CD4-positive, alpha-beta T cell treated with Interleukin-10 for 1 hour (primary cell): ENCODE measurements around the gene ADSL.
"Not testable (repeated sequence)": the region's sequence is repeated elsewhere in the genome, so short reads cannot be mapped to it uniquely, and the experiment has no call there.

Source experiments
- DNase-seq: peaks from one replicate; pipeline ENCODE4 v3.0.0-alpha.2; 2020

ADSL gene

GRCh38 chr22:40346185-40347118, at the start of gene ADSL:
Gene ADSL, plus strand, starts transcription at chr22:40346500. Its CDS starts 59 bp downstream, at chr22:40346559.
- DNase-seq: peak; percentile 85

DNA sequence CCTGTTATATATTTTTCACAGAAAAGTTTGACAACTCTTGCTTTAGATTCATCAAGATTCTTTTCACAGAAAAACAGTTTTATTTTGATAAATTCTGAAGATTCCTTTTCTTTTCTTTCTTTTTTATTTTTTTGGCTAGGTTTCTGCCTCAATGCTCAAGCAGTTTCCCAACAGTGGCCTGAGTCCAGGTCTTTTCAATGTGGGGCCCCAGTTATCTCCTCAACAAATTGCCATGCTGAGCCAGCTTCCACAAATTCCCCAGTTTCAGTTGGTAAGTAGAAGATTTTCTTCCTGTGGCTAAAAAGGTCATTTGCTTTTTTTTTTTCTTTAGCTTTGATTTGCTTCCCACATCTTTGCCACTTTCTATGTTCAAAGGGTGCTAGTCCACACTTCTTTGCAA, 46.0 kb upstream of the ADSL start:
- no peak for DNase-seq

GRCh38 chr22:40300884-40301672, 45.2 kb upstream of the ADSL start:
- DNase-seq: no peak

- no peak for DNase-seq
These were observed 44.2 kb upstream of the ADSL start for GRCh38 chr22:40302149-40302548.

DNA sequence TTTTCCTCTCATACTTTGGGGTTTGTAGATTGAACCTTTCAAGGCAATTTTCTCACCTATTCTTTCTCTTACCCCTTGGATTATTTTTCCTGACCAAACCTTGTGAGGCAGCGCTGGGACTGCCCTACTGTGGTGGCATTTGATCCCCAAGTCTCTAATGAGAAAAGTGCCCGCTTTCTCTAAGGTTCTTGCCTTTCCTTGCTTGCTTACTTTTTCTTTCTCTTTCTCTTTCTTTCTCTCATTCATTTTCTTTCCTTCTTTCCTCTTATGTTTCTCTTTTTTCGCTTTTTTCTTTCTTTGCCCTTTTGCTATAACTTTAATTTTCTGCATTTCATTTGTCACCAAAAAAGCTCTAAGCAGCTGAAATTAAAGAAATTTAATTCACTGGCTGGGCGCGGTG, 40.7 kb upstream of the ADSL start:
- DNase-seq: no peak

GRCh38 chr22:40308999-40309573, 37.2 kb upstream of the ADSL start:
- no peak for DNase-seq

DNA sequence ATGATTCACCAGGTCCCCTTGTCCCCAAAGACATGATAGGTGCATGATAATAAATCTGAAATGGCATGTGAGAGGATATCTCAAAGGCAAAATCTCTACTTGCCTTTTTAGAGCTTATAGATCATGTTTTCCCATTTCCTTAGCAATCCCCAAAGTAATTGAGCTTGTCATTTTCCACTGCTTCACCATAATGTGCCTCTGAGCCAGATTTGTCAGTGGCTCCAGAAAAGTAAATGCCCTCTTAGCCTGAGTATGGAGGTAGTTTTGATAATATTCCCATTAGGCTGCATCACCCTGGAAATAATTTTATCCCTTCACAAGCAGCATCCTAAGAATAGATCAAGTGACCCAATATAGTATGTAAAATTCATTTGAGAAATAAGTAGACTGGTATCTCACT, 36.7 kb upstream of the ADSL start:
- no peak for DNase-seq

GRCh38 chr22:40310081-40310767, 36.1 kb upstream of the ADSL start:
- DNase-seq: no peak

DNA sequence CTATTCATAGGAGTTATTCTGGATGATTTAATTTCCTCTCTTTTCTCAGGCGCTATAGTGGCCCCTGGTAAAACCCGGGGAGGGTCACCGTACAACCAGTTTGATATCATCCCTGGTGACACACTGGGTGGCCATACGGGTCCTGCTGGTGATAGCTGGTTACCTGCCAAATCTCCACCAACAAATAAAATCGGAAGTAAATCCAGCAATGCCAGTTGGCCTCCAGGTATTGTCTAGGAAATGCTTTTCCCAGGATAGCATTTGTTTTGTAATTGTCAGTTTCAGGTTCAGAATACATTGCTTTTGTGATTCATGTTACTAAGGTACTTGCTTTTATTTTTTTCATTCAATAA, 35.6 kb upstream of the ADSL start:
- DNase-seq: no peak

GRCh38 chr22:40311646-40312045, 34.7 kb upstream of the ADSL start:
- not testable (repeated sequence) for DNase-seq

- DNase-seq: no peak
These were observed 34.2 kb upstream of the ADSL start for GRCh38 chr22:40312050-40312449.

DNA sequence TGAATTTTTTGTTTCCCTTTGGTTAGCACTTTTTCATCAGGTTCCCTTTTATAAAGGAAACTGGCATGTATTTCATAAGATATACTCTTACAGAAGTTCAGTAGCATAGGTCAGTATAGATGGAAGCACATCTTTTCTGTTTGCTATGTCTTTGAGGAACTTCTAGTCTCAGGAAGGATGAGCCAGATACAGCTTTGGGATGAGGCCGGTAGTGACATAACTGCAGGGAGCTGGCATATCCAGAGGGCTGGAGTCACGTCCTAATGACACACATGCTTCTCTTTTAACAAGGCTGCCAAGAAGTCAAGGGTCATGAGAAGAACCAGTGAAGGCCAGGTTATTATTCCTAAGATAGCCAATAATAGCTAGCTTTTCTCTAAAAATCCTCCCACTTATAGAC, 33.3 kb upstream of the ADSL start:
- no peak for DNase-seq

GRCh38 chr22:40314041-40314440, 32.3 kb upstream of the ADSL start:
- no peak for DNase-seq

- no peak for DNase-seq
These were observed 25.6 kb upstream of the ADSL start for GRCh38 chr22:40320687-40321086.

- DNase-seq: no peak
These were observed 24.3 kb upstream of the ADSL start for GRCh38 chr22:40322021-40322420.

GRCh38 chr22:40322818-40323447, 23.4 kb upstream of the ADSL start:
- no peak for DNase-seq

DNA sequence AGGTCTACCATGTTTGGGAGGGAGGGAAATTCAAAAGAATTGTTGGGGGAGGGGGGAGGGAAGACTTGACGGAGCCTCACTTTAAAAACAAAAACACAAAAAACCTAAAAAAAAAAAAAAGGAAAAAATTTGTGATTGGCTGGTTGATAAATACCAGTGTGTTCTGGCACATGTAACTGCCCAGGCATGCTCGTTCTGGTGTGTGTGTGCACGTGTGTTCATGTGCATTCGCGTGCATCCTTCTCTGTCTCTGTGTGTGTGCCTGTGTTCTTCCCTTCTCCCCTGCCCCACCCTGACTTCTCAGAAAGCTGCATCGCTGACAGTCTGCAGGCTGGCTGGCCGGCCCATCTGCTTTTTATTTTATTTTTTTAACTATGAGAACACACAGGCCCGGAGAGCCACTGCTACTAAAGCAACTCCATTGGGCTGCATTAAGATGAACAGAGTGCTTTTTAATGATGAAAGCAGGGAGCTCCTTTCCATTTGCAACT, 22.6 kb upstream of the ADSL start:
- DNase-seq: peak; percentile 48

- DNase-seq: peak; percentile 72
These were observed 21.6 kb upstream of the ADSL start for GRCh38 chr22:40324468-40325305.

GRCh38 chr22:40325315-40325714, 21.0 kb upstream of the ADSL start:
- DNase-seq: peak; percentile 38

DNA sequence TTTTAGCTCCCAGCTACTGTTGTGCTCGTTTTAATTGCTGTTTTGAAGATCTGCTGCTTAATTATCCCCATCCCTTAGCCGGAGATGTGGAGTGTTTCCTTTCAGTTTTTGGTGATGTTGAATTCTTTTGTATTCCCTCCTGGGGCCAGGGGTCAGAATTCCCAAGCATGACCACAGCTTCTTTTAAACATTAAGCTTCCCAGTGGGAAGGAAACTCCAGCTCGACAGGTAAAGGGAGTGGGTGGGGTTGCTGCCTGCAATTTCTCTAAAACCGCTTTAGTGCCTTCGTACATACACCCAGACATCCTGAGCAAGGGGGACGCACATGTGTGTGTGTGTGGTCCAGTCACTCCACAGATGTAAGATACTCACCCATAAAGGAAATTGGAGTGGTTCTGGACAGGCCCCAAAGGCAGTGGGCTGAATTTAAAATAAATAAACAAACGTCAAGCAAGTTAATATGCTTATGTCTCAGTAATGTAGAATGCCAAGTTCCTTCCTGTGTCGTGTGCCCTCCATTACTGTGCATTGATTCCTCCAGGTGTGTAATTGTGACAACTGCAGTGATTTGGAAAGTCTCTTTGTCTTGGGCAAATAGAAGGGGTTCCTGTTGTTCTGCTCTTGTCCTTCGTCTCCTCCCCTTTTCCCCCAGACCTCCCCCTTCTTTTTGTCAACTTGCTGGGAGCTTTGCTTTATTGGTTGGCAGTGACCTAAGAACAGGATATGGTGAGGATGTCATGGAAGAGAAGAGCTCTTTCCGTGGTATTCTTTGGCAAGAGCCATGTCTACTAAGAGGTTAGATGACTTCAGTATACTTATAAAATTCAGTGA, 19.2 kb upstream of the ADSL start:
- peak; percentile 28 for DNase-seq
